Astrocyte of the spinal cord (primary cell): ENCODE results near the gene UHRF1.

ENCODE experiments used
- DNase-seq: peaks from one replicate; pipeline ENCODE4 v3.0.0; 2011; ENCODE audit warnings: low read depth, low spot score
- H3K4me3 ChIP-seq: 2 replicates; pipeline ENCODE4 v1.5.1; 2011; ENCODE audit warnings: low read depth, mild to moderate bottlenecking, low read length, moderate library complexity
- CTCF ChIP-seq: IDR thresholded peaks from 2 replicates; pipeline ENCODE4 v1.5.1; 2012; ENCODE audit warnings: low read depth, mild to moderate bottlenecking, low read length, inconsistent platforms
- in situ Hi-C: cut with HindIII; loops from 2 replicates; pipeline ENCODE4 v1.10.0; 2017; ENCODE audit warnings: low sequenced_read_pairs

The UHRF1 gene

GRCh38 chr19:4909156-4909896 lies at the start of gene UHRF1:
Gene UHRF1, plus strand, starts transcription at chr19:4909501. Its CDS starts 1,385 bp downstream, at chr19:4910886.
- TF ChIP-seq CTCF = no peak
- peak; percentile 32 for DNase-seq
- in situ Hi-C loops = no loop called here
- peak within 1 kb of the TSS; percentile 50 for H3K4me3 ChIP-seq

- no peak overlapping the region for H3K4me3 ChIP-seq
- in situ Hi-C loops = no loop called here
- DNase-seq = no peak
These were observed 49.6 kb upstream of the UHRF1 start for GRCh38 chr19:4859697-4860096.

GRCh38 chr19:4861147-4861546 lies 48.2 kb upstream of the UHRF1 start:
- in situ Hi-C loops = no loop called here
- no peak overlapping the region for H3K4me3 ChIP-seq
- no peak for TF ChIP-seq CTCF
- no peak for DNase-seq

More at GRCh38 chr19:4859697-4860096, 49.6 kb upstream of the UHRF1 start:
- TF ChIP-seq CTCF = no peak

GRCh38 chr19:4866595-4867424 lies 42.5 kb upstream of the UHRF1 start:
- no peak for TF ChIP-seq CTCF
- peak; percentile 39 for DNase-seq
- H3K4me3 ChIP-seq = peak overlapping the region; percentile 93
- in situ Hi-C loops = no loop called here

GRCh38 chr19:4867534-4868285 lies 41.6 kb upstream of the UHRF1 start, which contains the start of gene PLIN3:
Gene PLIN3, minus strand, starts transcription at chr19:4867667. Its CDS starts 6,273 bp downstream, at chr19:4861394.
- peak within 1 kb of the TSS; percentile 93 for H3K4me3 ChIP-seq
- peak; percentile 97 for DNase-seq
- in situ Hi-C loops = no loop called here
- no peak for TF ChIP-seq CTCF

- DNase-seq = no peak
- H3K4me3 ChIP-seq = no peak overlapping the region
- in situ Hi-C loops = no loop called here
- no peak for TF ChIP-seq CTCF
These were observed 40.9 kb upstream of the UHRF1 start for GRCh38 chr19:4868286-4868834.
